CD4-positive, alpha-beta T cell treated with Interleukin-1 beta for 1 hour (primary cell): ENCODE results near the gene FRMPD4.

Source experiments
- DNase-seq, 2 donors: peaks; one replicate each; pipeline ENCODE4 v3.0.0-alpha.2; 2020 to 2022

Gene FRMPD4

DNA sequence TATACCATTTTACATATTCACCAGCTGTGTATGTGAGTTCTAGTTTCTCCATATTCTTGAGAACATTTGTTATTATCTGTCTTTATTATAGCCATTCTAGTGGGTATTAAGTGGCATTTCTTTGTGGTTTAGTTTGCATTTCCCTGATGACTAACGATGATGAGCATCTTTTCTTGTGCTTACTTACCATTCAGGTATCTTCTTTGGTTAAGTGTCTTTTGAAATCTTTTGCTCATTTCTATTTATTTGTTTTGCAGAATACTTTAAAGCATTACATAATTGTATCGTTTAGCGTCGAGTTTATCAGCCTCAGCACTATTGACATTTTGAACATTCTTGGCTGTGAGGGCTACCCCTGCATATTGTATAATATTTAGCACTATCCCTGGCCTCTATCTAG is 85.4 kb downstream of the FRMPD4 start:
- no peak for DNase-seq

DNA sequence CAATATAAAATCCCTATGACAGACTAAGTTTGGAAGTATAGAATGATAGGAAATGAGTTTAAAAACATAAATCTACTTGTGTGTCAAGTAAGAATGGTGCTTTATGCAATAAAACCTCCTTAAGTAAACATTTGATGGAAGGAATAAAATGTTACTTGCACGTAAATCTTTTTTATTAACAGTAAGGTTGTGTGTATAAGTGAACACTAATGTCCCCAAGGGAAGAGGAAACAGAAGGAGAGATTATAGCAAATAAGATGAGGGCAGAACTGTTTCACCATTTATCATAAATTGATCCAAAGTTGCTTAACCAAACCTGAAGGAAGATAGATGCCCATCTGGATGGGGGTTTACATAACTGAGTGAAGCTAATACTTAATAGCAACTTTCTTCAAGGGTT is 86.8 kb downstream of the FRMPD4 start:
- no peak for DNase-seq

DNA sequence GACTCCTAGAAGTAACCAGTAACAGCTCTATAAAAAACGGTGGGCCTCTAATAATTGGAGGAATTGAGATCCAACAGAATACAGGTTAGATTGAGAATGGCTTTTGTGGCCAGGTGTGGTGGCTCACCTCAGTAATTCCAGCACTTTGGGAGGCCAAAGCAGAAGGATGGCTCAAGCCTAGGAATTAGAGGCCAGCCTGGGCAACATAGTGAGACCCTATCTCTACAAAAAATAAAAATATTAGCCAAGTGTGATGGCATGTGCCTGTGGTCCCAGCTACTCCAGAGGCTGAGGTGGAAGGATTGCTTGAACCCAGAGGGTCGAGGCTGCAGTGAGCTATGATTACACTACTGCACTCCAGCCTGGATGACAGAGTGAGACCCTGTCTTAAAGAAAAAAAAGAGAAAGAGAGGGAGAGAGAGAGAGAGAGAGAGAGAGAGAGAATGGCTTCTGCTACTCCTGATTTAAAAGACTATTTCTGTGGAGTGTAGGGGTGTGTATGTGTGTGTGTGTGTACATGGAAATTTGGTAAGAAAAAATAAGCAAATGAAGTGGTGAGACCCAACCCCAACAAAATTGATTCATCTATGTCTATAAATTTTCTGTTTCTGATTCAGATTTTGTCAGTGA is 89.3 kb downstream of the FRMPD4 start:
- no peak for DNase-seq

DNA sequence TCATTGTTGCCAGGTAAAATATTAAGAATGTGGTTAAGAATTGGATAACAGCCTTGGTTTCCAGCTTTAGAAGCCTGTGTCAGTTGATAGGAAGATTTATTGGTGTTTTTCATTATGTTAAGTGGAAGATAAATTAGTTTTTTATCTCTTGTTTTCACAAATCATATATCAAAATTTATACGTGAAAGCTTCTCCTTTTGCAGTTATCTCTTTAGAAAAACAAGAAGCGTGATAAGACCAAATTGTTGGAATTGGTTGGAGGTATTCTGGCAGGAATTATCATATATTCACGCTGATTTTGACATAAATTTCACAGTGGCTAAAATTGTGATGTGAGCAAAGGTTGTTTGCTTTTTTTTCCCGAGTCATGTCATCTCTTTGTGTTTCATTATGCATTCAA is 90.6 kb downstream of the FRMPD4 start:
- no peak for DNase-seq

DNA sequence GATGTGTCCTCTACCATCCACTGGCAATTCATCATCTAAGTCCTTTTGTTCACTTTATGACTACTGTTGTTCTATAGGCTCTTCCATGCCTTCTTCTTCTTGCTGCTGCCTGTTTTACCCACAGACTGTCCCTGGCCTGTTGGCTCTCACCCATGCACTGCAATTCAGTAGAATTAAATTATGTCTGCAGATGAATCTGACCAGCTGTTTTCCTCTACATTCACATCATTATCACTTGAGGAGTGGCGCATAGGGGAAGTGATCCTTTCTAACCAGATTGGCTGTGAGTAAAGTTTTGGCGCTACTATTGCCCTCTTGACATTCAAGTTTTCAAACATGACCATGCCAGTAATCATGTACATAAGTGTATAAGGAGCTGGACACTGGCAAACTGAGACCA is 91.7 kb downstream of the FRMPD4 start:
- DNase-seq, result no peak

DNA sequence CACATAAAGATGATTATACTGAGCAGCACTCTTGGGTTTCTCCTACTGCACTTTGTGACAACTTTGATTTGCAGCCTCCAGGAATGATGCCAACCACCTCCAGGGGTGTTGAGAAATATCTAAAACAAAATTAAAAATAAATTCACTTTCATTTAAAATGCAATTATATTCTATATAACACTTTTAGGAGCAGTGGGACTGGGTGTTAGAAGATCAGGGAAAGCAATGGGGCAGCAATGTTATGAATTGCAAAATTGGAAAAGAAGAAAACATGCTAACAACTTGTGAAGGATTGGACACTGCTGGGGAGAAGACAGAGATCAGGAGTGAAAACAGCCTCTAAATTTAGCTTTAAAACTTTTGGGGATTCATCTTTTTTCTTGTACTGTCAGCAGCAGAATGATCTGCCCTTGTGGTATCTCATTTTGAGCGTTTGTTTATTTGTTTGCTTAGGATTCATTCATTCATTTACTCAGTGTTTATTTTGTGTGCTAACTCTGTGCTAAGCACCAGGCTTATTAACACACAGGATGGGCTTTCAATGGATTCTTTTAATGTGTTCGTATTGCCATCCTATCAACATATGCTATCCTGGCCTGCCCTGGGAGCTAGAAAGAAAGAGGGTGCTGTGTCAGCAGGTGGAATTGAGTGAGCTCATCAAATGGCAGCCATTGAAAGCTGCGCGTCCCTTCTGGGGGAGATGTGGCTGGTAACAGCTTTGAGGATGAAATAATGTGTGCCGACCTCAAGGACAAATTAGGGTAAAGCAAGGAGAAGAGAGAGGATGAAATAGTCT is 96.5 kb downstream of the FRMPD4 start:
- DNase-seq, result no peak

DNA sequence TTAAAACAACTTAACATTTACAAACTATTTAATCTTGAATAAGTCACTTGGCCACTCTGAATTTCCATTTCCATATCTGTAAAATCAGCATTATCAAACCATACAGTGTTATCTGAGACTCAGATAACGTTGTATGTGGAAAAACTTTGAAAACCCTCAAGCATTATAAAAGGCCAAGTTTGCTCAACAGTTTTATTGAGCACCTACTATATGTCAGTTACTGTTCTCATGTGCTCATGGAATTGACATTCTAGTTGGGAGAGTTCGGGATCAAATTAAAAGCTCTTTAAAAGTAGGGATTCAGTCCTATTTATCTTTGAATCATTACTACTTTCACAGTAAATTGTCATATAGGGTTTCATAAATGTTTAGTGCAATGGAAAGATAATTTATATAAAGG is 97.9 kb downstream of the FRMPD4 start:
- DNase-seq, result no peak

DNA sequence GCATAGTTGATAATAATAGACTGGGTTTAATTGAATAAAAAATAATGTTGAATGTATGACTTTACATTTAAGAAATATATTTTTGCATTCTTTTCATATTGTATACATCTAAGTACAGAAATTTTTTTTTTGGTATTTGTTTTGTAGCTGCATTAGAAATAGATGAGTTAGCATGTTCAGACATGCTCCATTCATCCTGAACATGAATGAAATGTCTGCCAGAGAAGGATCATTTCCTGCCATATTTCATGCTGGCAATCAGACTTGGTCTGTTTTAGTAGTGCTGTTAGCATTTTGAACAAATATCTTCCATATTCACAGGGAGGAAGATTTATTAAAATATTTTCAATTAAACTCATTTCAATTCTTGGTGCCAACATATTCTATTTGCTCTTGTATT is 98.9 kb downstream of the FRMPD4 start:
- DNase-seq, result no peak

DNA sequence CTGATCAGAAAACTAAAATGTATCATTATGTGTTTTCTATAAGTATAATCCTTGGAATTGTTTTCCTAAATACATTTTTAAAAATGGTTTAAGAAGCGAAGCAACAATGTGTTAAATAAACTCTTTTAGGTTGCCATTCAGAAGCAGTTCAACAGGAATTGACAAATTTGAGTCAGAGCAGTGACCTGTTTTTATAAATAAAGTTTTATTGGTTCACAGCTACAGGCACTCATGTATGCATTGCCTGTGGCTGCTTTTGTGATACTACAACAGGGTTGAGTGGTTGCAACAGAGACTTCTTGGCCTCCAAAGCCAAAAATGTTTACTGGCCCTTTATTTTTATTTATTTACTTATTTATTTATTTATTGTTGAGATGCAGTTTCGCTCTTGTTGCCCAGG is 99.5 kb downstream of the FRMPD4 start:
- no peak for DNase-seq

DNA sequence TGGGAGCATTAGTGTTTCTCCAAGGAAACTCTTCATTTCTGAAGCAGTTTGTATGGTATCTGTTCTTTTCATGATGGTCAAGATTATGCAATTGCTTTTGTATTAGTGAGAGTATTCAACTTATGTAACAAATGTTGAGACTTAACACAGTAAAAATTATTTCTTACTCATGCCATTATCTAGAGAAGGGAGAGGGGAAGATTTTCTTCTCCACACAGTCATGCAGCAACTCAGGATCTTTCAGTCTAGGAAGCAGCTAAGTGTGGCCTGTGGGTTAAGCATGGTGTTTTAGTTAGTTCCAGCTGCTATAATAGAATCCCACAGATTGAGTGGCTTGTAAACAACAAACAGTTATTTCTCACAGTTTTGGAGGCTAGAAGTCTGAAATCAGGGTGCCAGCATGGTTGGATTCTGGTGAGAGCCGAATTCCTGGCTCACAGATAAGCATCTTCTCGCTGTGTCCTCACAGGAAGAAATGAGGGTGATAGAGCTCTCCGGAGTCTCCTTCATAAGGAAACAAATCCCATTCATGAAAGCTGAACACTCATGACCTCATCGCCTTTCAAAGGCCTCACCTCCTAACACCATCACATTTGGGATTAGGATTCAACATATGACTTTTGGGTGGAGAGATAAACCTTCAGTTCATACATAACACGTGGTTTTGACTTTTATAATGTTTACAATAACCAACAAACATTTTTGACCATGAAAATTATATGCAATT is 101.2 kb downstream of the FRMPD4 start:
- no peak for DNase-seq

DNA sequence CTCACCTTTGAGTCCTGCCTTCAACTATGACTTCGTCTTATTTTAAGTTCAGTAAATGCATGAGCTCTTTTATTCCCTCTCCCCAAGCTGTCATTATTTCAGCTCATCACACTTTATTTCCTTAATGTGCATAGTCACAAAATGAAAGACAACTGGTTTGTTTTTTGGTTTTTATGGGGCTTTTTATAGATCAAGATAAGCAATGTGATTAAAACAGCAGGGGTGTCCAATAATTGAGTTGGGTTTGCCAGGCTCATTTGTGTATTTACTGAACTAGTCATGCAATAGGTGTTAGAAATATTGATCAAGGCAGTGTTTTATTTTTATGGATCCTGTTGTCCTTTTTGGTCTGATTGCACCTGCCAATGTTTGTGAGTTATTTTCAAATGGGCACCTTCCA is 102.2 kb downstream of the FRMPD4 start:
- no peak for DNase-seq

DNA sequence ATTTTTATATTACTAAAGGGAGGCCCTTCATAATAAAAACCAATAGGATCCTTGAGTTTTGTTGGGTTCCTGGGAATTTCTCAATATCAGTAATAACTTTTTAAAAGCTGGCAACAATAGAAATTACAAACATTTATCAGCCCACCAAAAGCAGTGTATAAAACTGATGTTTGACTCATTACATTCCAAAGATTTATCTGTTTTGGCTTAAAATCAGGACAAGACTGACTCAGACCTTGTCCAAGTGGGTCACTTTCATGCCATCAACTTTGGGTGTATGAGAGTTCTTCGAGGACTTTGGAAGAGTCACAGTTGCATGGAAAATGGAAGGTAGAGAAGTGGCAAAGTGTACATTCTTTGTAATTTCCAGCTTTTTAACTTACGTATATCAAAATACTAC is 102.8 kb downstream of the FRMPD4 start:
- DNase-seq, result no peak

DNA sequence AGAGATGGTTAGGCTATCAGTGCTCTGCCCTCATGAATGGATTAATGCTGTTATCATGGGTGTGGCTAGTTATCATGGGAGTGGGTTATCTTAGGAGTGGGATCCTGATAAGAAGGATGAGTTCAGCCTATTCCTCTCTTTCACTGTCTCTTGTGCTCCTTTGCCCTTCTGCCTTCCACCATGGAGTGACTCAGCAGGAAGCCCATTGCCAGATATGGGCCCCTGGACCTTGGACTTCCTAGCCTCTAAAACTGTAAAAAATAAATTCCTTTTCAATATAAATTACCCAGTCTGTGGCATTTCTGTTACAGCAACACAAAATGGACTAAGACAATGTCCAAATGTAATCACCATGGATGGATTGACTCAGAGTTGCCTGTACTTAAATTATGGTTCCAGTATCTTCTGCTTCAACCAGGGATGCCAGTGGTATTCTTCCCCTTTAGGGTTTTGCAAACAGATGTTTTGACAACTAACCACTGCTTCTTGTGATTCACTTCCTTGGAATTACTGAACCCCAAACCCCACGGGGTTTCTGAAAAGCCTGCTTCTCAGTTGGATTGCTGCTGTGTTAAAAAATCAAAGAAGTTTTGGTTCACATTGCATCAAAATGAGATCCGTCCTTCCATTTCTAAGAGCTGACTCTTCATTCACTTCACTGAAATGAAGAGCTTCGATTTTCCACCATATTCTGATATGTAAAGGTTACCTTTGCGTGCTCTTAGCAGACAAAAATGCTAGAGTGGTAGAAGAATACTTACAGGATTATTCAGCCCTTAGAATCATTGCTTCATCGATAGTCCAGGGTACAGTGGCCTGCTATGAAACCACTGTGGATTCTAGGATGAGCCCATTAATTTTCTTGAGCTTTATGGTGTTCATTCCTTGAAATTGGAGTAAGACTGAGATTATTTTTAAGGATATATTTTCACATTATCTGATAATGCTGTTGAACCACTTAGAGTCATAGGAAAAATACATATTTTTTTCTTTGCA is 107.7 kb downstream of the FRMPD4 start:
- no peak for DNase-seq

DNA sequence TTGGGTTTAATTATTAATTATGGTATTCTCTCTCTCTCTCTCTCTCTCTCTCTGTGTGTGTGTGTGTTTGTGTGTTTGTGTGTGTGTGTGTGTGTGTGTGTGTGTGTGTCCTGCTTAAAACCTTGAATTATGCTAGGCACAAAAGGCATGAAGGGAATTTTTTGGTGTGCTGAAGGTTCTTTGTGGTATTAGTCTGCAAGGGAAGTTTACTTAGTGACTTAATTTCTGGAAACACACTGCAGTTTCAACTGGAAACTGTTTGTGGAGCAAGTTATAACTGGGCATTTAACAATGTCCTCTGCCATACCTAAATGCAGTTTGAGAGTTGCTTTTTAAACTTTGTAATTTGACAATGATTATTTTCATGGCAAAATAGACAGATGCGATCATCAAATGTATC is 111.7 kb downstream of the FRMPD4 start:
- no peak for DNase-seq

DNA sequence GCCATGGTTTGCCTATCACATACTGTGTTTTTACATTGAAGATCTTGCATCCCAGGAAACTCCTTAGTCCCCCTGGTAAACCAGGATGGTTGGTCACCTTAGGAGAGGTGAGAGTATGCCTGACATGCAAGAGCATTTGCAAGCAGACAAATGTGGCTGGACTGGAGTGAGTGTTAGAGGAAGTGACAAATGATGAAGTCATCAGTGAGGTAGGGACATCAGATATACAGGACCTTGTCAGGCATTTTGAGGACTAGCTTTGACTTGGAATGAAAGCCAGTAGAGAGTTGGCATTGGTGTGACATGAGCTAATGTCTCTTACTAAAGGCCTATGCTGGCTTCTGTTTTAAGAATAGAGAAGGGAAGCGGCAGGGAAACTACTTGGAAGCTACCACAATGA is 124.9 kb downstream of the FRMPD4 start:
- no peak for DNase-seq

DNA sequence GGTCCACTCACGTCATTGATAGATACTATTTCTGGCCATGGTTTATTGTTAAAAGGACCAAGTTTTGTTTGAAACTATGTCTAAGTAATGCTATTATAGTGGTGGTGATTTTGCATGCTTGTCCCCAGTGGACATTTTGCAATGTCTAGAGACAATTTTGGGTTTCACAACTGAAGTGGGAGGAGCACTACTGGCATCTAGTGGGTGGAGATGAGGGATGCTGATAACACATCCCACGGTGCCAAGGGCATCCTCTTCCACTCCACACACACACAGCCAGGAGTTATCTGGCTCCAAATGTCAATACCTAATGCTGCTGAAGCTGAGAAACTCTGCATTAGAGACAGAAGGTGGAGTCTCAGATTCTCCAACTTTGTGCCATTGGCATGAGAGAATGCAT is 131.2 kb downstream of the FRMPD4 start:
- no peak for DNase-seq

DNA sequence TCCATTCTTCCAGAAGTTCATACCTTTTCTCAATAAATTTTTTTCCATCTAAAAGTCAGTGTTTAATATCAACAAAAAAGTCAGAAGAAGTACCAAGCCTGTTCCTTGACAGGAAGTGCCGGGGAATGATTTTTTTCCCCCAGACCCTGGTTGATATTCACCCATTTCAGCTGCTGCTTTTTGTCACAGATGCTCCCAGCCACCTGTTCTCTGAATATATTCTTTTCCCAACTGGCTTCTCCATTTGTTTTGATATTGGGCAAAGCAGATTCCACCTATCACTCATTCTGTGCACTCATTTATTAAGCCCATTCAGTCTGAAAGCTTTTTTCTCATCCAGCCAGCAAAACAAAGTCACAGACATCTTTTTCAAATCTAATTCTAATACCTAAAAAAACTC is 139.9 kb downstream of the FRMPD4 start:
- no peak for DNase-seq

DNA sequence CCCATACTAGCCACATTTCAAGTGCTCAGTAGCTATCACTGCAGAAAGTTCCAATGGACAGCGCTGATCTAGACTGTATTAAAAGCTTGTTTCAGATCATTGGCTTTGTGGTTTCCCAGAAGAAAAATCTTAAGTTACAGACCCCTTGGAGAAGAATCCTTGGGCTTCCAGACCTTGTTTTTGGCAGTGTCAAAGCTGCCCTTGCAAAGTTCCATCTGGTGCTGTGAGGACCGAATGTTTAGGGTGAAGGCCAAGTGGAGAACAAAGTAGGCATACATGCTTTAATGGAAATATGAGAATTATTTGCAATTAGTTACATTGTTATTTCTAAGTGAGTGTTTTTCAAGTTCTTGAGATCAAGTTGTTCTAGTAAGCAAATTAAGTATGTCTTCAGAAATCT is 144.7 kb downstream of the FRMPD4 start:
- DNase-seq, result no peak

DNA sequence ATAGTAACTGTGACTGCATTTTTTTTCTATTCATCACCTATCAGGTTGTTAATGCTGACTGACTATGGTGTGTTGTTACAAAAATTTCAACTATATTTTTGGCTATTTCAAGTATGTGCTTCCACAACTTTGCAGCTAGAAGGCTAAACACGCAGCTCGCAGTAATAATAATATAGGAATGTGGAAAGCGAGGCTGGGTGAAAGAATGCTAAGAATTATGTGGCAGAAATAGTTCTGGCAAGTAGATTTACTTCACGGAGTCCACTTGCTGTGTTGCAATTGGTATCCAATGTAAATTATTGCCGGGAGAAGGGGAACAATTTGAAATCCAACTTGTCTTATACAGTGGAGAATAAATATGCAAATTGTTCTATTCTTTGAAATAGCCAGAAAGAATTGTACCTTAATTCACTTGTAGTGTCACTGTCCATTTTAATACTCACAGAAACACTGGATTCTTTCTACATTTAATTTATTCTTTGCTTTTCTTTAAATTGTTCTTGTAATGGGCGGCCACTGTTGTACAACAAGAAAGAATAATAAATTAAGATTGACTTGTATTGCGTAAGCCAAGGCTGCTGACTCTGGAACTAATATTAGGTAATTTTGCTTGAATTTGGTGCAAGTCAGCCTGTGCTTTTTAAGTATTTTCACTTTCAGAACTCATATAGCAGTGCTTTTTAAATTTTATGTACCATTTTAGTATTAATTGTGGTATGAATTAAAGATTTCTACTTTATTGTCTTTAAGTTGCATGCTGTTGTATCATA is 154.9 kb downstream of the FRMPD4 start:
- DNase-seq, result no peak

DNA sequence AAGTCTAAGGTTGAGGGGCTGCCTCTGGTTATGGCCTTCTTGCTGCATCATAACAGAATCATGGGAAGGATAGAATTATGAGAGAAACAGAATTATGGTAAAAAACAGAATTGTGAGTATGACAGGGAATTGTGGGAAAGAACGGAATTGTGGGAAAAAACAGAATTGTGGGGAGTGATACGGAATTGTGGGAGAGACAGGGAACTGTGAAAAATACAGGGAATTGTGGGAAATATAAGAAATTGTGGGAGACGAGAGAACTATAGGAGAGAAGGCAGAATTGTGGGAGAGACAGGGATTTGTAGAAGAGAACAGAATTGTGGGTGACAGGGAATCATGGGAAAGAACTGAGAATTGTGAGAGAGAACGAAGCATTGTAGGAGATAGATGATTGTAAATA is 159.1 kb downstream of the FRMPD4 start:
- DNase-seq, result no peak

DNA sequence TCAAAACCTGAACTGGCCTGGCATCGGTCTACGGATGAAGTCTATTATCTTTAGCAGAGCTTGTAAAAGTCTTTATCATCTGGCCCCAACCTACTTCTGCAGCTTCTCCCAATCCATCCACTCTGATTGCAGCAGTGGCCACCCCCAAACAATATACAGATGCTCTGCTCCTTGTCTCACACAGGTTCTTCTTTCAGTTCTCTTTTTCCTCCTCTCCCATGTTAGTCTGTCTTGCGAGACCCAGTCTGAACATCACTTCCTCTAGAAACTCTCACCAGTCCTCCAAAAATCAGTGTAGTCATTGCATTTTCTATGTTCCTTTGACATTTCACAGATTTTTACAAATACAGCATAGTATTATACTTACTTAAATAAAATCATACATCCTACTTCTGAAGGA is 163.0 kb downstream of the FRMPD4 start:
- DNase-seq, result no peak

DNA sequence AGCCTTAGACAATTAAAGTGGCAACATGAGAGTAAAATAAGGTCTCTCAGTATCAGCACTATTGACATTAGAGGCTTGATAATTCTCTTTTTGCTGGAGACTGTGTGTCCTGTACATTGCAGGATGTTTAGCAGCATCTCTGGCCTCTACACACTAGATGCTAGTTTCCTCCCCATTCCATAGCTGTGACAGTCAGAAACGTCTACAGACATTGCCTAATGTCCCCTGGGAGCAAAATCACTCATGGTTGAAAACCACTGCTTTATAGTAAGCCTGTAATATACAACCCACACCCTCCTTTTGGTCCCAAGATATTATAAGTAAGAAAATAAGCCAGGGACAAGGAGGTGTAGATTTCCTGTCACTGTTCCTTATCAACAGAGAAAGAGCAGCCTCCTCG is 166.0 kb downstream of the FRMPD4 start:
- no peak for DNase-seq
